Measurements from ENCODE around the gene SRPX2. TPM values are rescaled to one million over a fixed set of nuclear protein-coding genes. Genes with fewer than 3 reads are reported as not detected.

SRPX2 gene
- total RNA-seq, 4 donors from 2014 or later = 7.4 to 23.8 (median 15.1) TPM

GRCh38 chrX:100682939-100683338, 38.9 kb downstream of the SRPX2 start:
- Histone ChIP-seq H3K36me3 (no peaks in the 10 kb centered on the region), H3K27me3 (no peaks in the 10 kb centered on the region), H3K4me3 (no peak overlapping the region), H3K9me3 (no peaks in the 10 kb centered on the region), H3K4me1 (no peaks in the 10 kb centered on the region), H3K27ac (no peak overlapping the region)
- DNase-seq = no peak
- intact Hi-C loops (cut with DNase I; ENCODE audit: low total_unique reads) = no loop called here
- no peak for TF ChIP-seq POLR2A (IDR thresholded peaks at IDR 0.05)
- no peak for TF ChIP-seq CTCF (IDR thresholded peaks at IDR 0.05)

- DNase-seq = peak; percentile 58 to 82
- no peaks in the 10 kb centered on the region for H3K4me1 ChIP-seq
- H3K36me3 ChIP-seq = no peaks in the 10 kb centered on the region
- no peaks in the 10 kb centered on the region for H3K9me3 ChIP-seq
- intact Hi-C loops (cut with DNase I; ENCODE audit: low total_unique reads) = loop anchor here (5.0 kb wide), 1 partner anchor 82 kb away; no protein-coding TSS in a partner anchor
- TF ChIP-seq POLR2A (IDR thresholded peaks at IDR 0.05) = no peak
- peak; percentile 71 to 97 (median 88) for TF ChIP-seq CTCF (IDR thresholded peaks at IDR 0.05)
- H3K27me3 ChIP-seq = no peaks in the 10 kb centered on the region
- H3K4me3 ChIP-seq = no peak overlapping the region
- peak overlapping the region; percentile 45 to 57 for H3K27ac ChIP-seq
These were observed 41.4 kb downstream of the SRPX2 start for GRCh38 chrX:100685284-100685996.

DNA sequence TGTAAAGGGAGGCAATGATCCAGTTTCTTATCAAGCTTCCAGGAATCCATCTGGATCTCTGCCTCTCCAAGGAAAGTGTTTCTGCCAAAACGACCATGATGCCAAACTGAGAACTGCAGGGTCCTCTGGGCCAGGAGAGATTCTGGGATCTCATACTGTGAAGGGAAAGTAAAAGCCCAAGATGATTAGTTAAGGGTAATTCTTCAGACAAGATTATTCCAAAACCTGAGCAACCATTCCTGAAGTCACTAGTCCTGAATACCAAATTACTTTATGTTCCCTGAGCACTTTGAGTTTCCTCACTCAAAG, 42.0 kb downstream of the SRPX2 start:
- Histone ChIP-seq H3K27me3 (no peaks in the 10 kb centered on the region), H3K36me3 (no peaks in the 10 kb centered on the region), H3K4me3 (no peak overlapping the region), H3K9me3 (no peaks in the 10 kb centered on the region), H3K27ac (peak overlapping the region; percentile 45 to 57), H3K4me1 (no peaks in the 10 kb centered on the region)
- intact Hi-C loops (cut with DNase I; ENCODE audit: low total_unique reads) = loop anchor here (5.0 kb wide), 1 partner anchor 81 kb away; no protein-coding TSS in a partner anchor
- TF ChIP-seq POLR2A (IDR thresholded peaks at IDR 0.05) = no peak
- no peak for TF ChIP-seq CTCF (IDR thresholded peaks at IDR 0.05)
- DNase-seq = no peak

GRCh38 chrX:100687128-100687527, 43.1 kb downstream of the SRPX2 start:
- H3K9me3 ChIP-seq = no peaks in the 10 kb centered on the region
- H3K27me3 ChIP-seq = no peaks in the 10 kb centered on the region
- H3K36me3 ChIP-seq = no peaks in the 10 kb centered on the region
- DNase-seq = peak in 1 of 2 donors; percentile 26
- H3K4me3 ChIP-seq = no peak overlapping the region
- no peaks in the 10 kb centered on the region for H3K4me1 ChIP-seq
- TF ChIP-seq CTCF (IDR thresholded peaks at IDR 0.05) (no peak), POLR2A (IDR thresholded peaks at IDR 0.05) (no peak)
- intact Hi-C loops (cut with DNase I; ENCODE audit: low total_unique reads) = loop anchor here (5.0 kb wide), 1 partner anchor 80 kb away; no protein-coding TSS in a partner anchor
- H3K27ac ChIP-seq = peak overlapping the region; percentile 45 to 57

GRCh38 chrX:100687546-100687945, 43.5 kb downstream of the SRPX2 start:
- Histone ChIP-seq H3K4me3 (no peak overlapping the region), H3K36me3 (no peaks in the 10 kb centered on the region), H3K4me1 (no peaks in the 10 kb centered on the region), H3K27me3 (no peaks in the 10 kb centered on the region), H3K9me3 (no peaks in the 10 kb centered on the region), H3K27ac (peak overlapping the region; percentile 45 to 57)
- TF ChIP-seq CTCF (IDR thresholded peaks at IDR 0.05) (no peak), POLR2A (IDR thresholded peaks at IDR 0.05) (no peak)
- no peak for DNase-seq
- intact Hi-C loops (cut with DNase I; ENCODE audit: low total_unique reads) = loop anchor here (5.0 kb wide), 1 partner anchor 80 kb away; no protein-coding TSS in a partner anchor

Data from uterus (tissue), 4 donors.